Peyer's patch (tissue), 4 donors: ENCODE measurements around the gene PGAM5.

ENCODE experiments used
- POLR2A ChIP-seq, 2 donors: fragments of 450-650 bp; IDR thresholded peaks; one replicate each; pipeline ENCODE4 v1.5.1; 2017; ENCODE audit warnings: antibody characterized with exemption in 2 of 2, mild to moderate bottlenecking in 2 of 2, moderate library complexity in 2 of 2
- TF ChIP-seq, protein P1 (sequence below), 6 experiments: fragments of 450-650 bp in 4 of 6; fragments of 200-600 bp in 2 of 6; sonication (generic) in 1 of 6; IDR thresholded peaks; one replicate each; pipeline ENCODE4 v1.5.1; 2017 to 2019; ENCODE audit warnings: antibody characterized with exemption in 6 of 6, mild to moderate bottlenecking in 3 of 6, moderate library complexity in 1 of 6

DNA sequence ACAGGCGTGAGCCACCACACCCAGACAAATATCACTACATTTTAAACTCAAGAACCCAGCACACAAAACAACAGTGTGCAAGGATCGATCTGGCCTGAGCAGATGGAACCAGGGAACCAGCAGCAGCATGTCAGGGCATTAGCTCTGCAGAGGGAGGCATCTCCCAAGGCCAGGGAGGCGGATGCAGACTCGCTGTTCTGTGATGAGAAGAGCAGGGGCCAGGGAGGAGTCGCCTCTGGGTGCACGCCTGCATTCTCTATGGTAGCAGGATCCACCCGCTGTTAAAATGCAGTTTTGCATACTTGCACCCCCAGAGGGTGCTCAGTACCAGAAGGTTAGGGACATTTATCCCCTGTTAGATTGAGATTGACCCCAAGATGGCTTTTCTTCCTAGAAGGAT is 17.9 kb downstream of the PGAM5 start:
- TF ChIP-seq, protein P1, sequence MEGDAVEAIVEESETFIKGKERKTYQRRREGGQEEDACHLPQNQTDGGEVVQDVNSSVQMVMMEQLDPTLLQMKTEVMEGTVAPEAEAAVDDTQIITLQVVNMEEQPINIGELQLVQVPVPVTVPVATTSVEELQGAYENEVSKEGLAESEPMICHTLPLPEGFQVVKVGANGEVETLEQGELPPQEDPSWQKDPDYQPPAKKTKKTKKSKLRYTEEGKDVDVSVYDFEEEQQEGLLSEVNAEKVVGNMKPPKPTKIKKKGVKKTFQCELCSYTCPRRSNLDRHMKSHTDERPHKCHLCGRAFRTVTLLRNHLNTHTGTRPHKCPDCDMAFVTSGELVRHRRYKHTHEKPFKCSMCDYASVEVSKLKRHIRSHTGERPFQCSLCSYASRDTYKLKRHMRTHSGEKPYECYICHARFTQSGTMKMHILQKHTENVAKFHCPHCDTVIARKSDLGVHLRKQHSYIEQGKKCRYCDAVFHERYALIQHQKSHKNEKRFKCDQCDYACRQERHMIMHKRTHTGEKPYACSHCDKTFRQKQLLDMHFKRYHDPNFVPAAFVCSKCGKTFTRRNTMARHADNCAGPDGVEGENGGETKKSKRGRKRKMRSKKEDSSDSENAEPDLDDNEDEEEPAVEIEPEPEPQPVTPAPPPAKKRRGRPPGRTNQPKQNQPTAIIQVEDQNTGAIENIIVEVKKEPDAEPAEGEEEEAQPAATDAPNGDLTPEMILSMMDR (IDR thresholded peaks at IDR 0.05): no peak
- TF ChIP-seq POLR2A (IDR thresholded peaks at IDR 0.05): no peak
